Right lobe of liver (tissue), 6 donors: ENCODE results near the gene TMEM18. TPM values are rescaled to one million over a fixed set of nuclear protein-coding genes. Genes with fewer than 3 reads are reported as not detected.

Experiments
- ATAC-seq, 4 donors: fragments of 200-7000 bp; cut with Tn5 transposase; one replicate each; pipeline ENCODE4 v1.9.1; 2020; ENCODE audit warnings: mild to moderate bottlenecking in 4 of 4, moderate library complexity in 4 of 4
- DNase-seq, 3 donors: peaks; one replicate each; pipeline ENCODE4 v3.0.0-alpha.2; 2020
- H3K27ac ChIP-seq, 3 donors: fragments of 200-600 bp; one replicate each; pipeline ENCODE4 v1.8.0; 2022
- H3K27me3 ChIP-seq, 2 donors: fragments of 200-600 bp; one replicate each; pipeline ENCODE4 v1.8.0; 2022
- H3K36me3 ChIP-seq, 4 donors: fragments of 200-600 bp; sonication (generic) in 1 of 4; one replicate each; pipeline versions ENCODE4 v1.5.1 to v1.8.0; 2017 to 2022; ENCODE audit warnings: control low read depth in 1 of 4
- H3K4me1 ChIP-seq, 4 donors: fragments of 200-600 bp; sonication (generic) in 1 of 4; one replicate each; pipeline versions ENCODE4 v1.5.1 to v1.8.0; 2017 to 2022; ENCODE audit warnings: control low read depth in 1 of 4
- H3K4me3 ChIP-seq, 3 donors: fragments of 200-600 bp; one replicate each; pipeline ENCODE4 v1.8.0; 2022
- H3K9me3 ChIP-seq, 4 donors: fragments of 200-600 bp; sonication (generic) in 1 of 4; one replicate each; pipeline versions ENCODE4 v1.5.1 to v1.8.0; 2017 to 2022; ENCODE audit warnings: control low read depth in 1 of 4
- POLR2A ChIP-seq: fragments of 450-650 bp; IDR thresholded peaks from one replicate; pipeline ENCODE4 v1.6.1; 2017; ENCODE audit warnings: antibody characterized with exemption, mild to moderate bottlenecking
- WGBS: methylation state at CpG from one replicate; pipeline ENCODE4 v1.1.6; 2018; ENCODE audit warnings: low coverage, low lambda C conversion rate; ENCODE audit not compliant: insufficient coverage; ENCODE audit errors: missing lambda C conversion rate; 5-methylcytosine and 5-hydroxymethylcytosine counted together
- intact Hi-C, 2 donors: fragments of 100-400 bp; cut with DNase I; formaldehyde crosslinking; loops; one replicate each; pipeline versions ENCODE4 v1.11.2 to v1.14.1; 2022
- total RNA-seq, 6 experiments: library from RNA; depleted of rRNA in 2 of 6; stranded (reverse); fragments of >200 nt in 2 of 6; fragmentation: NEBNext Ultra II Directional in 3 of 6; extraction: Animal tissue kit (Norgen Biotek cat#: 25700) in 3 of 6; gene quantifications; one replicate each; pipeline versions ENCODE4 v1.1.0 to v1.2.4, GENCODE V29; 2016 to 2023
- TF ChIP-seq, protein P1 (sequence below), 4 donors: fragments of 200-600 bp in 3 of 4; fragments of 450-650 bp in 1 of 4; IDR thresholded peaks; one replicate each; pipeline versions ENCODE4 v1.5.1 to v1.8.0; 2016 to 2022; ENCODE audit warnings: antibody characterized with exemption in 4 of 4, mild to moderate bottlenecking in 2 of 4
- donor health status: DM: no; HTN: yes; CAD: no.
- donor health status: DM: no; HTN: no; CAD: no.
- donor health status: DM: no; HTN: no; CAD: no.
- donor health status: DM: no; HTN: yes; CAD: no.
- donor health status: DM: no; HTN: yes; CAD: no.

Gene TMEM18
- total RNA-seq, 6 experiments from 2014 or later: 4.2 to 11.4 (median 7.0) TPM

DNA sequence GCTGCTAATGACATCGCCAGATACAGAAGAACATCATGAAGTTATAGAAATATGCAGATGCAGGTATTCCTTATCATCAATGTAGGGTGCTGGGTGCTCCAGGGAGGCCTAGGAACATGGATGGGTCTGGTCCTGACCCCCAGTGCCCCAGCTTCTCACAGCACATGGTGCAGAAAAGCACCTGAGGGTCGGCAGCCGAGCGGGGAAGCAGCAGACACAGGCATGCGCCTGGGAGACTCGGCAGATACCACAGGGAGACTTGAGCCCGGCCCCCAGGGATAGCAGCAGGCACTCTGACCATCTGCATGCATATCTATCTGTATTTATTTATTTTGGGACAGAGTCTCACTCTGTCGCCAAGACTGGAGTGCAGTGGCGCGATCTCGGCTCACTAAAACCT, 43.2 kb downstream of the TMEM18 start:
- H3K27me3 ChIP-seq: no peaks in the 10 kb centered on the region
- no peaks in the 10 kb centered on the region for H3K36me3 ChIP-seq
- WGBS: 83% methylated on average over 1 of the region's 11 CpGs
- TF ChIP-seq POLR2A: no peak
- TF ChIP-seq, protein P1, sequence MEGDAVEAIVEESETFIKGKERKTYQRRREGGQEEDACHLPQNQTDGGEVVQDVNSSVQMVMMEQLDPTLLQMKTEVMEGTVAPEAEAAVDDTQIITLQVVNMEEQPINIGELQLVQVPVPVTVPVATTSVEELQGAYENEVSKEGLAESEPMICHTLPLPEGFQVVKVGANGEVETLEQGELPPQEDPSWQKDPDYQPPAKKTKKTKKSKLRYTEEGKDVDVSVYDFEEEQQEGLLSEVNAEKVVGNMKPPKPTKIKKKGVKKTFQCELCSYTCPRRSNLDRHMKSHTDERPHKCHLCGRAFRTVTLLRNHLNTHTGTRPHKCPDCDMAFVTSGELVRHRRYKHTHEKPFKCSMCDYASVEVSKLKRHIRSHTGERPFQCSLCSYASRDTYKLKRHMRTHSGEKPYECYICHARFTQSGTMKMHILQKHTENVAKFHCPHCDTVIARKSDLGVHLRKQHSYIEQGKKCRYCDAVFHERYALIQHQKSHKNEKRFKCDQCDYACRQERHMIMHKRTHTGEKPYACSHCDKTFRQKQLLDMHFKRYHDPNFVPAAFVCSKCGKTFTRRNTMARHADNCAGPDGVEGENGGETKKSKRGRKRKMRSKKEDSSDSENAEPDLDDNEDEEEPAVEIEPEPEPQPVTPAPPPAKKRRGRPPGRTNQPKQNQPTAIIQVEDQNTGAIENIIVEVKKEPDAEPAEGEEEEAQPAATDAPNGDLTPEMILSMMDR (IDR thresholded peaks at IDR 0.05): no peak
- H3K9me3 ChIP-seq: no peaks in the 10 kb centered on the region
- peaks cover 0 to 7% (median 0%) of the 10 kb centered on the region in 4 donors for H3K4me1 ChIP-seq
- no peak for ATAC-seq
- H3K27ac ChIP-seq: no peak overlapping the region
- intact Hi-C loops: no loop called here
- no peak overlapping the region for H3K4me3 ChIP-seq
- DNase-seq: no peak

DNA sequence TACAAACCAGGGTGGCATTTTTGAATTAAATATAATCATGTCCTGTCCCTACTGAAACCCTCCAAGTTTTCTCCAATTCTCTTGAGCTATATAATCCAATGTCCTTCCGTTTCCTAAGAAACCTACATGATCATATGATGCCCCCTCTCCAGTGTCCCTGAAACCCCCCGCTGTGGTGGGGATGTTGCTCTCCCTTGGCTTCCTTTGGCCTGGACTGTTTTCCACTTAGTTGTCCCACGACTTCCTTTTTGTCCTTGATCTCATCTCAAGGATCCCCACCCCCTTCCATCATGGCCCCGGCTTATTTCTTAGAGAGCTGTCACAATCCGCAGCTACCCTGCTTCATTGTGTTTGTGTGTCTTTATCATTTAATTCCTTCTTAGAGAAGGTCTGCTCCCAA, 43.8 kb downstream of the TMEM18 start:
- Histone ChIP-seq H3K27ac (no peak overlapping the region), H3K27me3 (no peaks in the 10 kb centered on the region), H3K9me3 (no peaks in the 10 kb centered on the region), H3K4me3 (no peak overlapping the region), H3K4me1 (peaks cover 0 to 7% (median 0%) of the 10 kb centered on the region in 4 donors), H3K36me3 (no peaks in the 10 kb centered on the region)
- TF ChIP-seq POLR2A: no peak
- TF ChIP-seq, protein P1 (IDR thresholded peaks at IDR 0.05): no peak
- ATAC-seq: no peak
- 59% methylated on average over 5 of the region's 5 CpGs for WGBS
- intact Hi-C loops: no loop called here
- DNase-seq: no peak

GRCh38 chr2:632471-632870, 44.7 kb downstream of the TMEM18 start:
- intact Hi-C loops: no loop called here
- Histone ChIP-seq H3K27me3 (no peaks in the 10 kb centered on the region), H3K36me3 (no peaks in the 10 kb centered on the region), H3K27ac (no peak overlapping the region), H3K4me1 (peaks cover 0 to 7% (median 0%) of the 10 kb centered on the region in 4 donors), H3K9me3 (no peaks in the 10 kb centered on the region), H3K4me3 (no peak overlapping the region)
- DNase-seq (no peak), ATAC-seq (no peak)
- TF ChIP-seq POLR2A: no peak
- TF ChIP-seq, protein P1 (IDR thresholded peaks at IDR 0.05): no peak

DNA sequence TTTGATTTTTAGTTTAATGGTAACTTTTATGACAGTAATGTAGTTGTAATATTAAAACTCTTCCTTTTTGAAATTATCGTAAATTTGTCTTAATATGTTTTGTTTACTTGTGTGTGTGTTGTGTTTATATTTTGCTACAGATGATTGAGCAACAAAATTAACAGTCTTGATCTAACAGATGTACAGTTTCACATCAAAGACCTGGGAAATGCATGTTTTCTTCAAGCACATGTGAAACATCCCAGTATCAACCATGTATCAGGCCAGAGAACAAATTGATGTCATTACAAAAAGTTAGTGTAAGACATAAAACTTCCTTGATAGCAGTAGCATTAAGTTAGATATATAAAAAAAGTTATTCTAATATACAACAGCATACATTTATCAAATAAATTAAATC, 45.5 kb downstream of the TMEM18 start:
- H3K27me3 ChIP-seq: no peaks in the 10 kb centered on the region
- WGBS: 50% methylated on average over 1 of the region's 1 CpG
- H3K27ac ChIP-seq: no peak overlapping the region
- H3K4me1 ChIP-seq: peaks cover 0 to 3% (median 0%) of the 10 kb centered on the region in 4 donors
- no peak for TF ChIP-seq POLR2A
- TF ChIP-seq, protein P1 (IDR thresholded peaks at IDR 0.05): no peak
- ATAC-seq: no peak
- intact Hi-C loops: no loop called here
- no peaks in the 10 kb centered on the region for H3K9me3 ChIP-seq
- no peak overlapping the region for H3K4me3 ChIP-seq
- DNase-seq: no peak
- H3K36me3 ChIP-seq: no peaks in the 10 kb centered on the region
